ENCODE results near the gene TIMM21. TPM values are rescaled to one million over a fixed set of nuclear protein-coding genes. Genes with fewer than 3 reads are reported as not detected.

TIMM21 gene
- total and polyA plus RNA-seq, 2 of the 13 experiments (the other 11 are each of a cell fraction or from before 2014, with no cell fraction given) = 29.6 to 62.3 TPM

DNA sequence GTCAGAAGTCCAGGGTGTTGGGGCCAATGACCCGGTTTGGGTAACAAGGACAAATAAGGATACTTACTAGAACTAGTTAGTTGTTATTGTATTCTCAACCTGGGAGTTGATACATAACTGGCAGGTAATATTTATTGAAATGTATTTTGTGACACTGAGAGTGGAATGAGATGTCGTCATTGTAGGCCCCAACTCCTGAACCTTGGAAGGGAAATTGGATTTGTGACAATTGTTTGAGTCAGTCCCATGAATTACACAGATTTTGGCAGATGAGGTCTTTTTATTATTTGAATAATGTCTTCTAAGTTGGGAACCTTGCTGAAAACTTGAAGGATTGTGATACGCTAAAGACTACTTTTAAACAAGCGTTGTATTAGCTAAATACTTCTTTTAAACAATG lies 5.1 kb downstream of the TIMM21 start (continued):
- TF ChIP-seq, protein P1, sequence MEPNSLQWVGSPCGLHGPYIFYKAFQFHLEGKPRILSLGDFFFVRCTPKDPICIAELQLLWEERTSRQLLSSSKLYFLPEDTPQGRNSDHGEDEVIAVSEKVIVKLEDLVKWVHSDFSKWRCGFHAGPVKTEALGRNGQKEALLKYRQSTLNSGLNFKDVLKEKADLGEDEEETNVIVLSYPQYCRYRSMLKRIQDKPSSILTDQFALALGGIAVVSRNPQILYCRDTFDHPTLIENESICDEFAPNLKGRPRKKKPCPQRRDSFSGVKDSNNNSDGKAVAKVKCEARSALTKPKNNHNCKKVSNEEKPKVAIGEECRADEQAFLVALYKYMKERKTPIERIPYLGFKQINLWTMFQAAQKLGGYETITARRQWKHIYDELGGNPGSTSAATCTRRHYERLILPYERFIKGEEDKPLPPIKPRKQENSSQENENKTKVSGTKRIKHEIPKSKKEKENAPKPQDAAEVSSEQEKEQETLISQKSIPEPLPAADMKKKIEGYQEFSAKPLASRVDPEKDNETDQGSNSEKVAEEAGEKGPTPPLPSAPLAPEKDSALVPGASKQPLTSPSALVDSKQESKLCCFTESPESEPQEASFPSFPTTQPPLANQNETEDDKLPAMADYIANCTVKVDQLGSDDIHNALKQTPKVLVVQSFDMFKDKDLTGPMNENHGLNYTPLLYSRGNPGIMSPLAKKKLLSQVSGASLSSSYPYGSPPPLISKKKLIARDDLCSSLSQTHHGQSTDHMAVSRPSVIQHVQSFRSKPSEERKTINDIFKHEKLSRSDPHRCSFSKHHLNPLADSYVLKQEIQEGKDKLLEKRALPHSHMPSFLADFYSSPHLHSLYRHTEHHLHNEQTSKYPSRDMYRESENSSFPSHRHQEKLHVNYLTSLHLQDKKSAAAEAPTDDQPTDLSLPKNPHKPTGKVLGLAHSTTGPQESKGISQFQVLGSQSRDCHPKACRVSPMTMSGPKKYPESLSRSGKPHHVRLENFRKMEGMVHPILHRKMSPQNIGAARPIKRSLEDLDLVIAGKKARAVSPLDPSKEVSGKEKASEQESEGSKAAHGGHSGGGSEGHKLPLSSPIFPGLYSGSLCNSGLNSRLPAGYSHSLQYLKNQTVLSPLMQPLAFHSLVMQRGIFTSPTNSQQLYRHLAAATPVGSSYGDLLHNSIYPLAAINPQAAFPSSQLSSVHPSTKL (CRISPR knock-in tag; IDR thresholded peaks at IDR 0.05) = no peak

DNA sequence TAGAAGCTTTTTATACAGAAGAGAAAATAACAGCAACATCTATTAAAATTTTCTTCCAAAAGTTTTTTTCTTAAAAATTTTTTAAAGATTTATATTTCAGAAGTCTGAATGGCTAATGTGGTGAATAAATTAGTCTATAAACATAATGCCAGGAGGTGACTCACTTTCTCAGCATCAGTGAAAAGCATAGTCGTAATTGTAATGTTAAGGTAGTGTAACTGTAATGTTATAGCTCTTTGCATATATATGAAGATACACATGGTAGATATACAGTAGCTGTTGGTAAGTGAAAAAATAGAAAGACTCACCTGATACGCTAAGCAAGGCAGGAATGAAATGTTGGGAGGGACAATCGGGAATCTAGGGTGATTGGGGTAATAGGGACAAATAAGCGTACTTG lies 5.5 kb downstream of the TIMM21 start:
- peaks cover 23% of the 10 kb centered on the region for H3K4me1 ChIP-seq (ENCODE audit: insufficient read depth, low read length)
- ATAC-seq (no peak), DNase-seq (ENCODE audit: low spot score) (no peak), FAIRE-seq (no peak)
- no peaks in the 10 kb centered on the region for H4K20me1 ChIP-seq (ENCODE audit: insufficient read depth, low read length)
- H3K4me2 ChIP-seq (ENCODE audit: low read depth, low read length) = no peak overlapping the region
- H3K27ac ChIP-seq (ENCODE audit: extremely low read length, insufficient read depth, low read length) = no peak overlapping the region
- POLR2A ChIA-PET = no interaction called here
- TF ChIP-seq ZNF766 (CRISPR knock-in tag; IDR thresholded peaks at IDR 0.05; ENCODE audit: borderline replicate concordance) = no peak
- no peak for TF ChIP-seq KLF11 (CRISPR knock-in tag; IDR thresholded peaks at IDR 0.05)
- no peak for TF ChIP-seq ZFP36L2 (CRISPR knock-in tag; IDR thresholded peaks at IDR 0.05)
- TF ChIP-seq CCAR2 (optimal IDR thresholded peaks at IDR 0.05; ENCODE audit: low read depth, low read length) = no peak
- TF ChIP-seq ZBTB38 (CRISPR knock-in tag; IDR thresholded peaks at IDR 0.05) = no peak
- no peak for TF ChIP-seq ZNF569 (CRISPR knock-in tag; IDR thresholded peaks at IDR 0.05; ENCODE audit: borderline replicate concordance)
- no peak for TF ChIP-seq NR2F1 (CRISPR knock-in tag; IDR thresholded peaks at IDR 0.05)
- no peak for TF ChIP-seq ZNF225 (CRISPR knock-in tag; IDR thresholded peaks at IDR 0.05)
- no peak for TF ChIP-seq ARID2 (CRISPR knock-in tag; IDR thresholded peaks at IDR 0.05; ENCODE audit: borderline replicate concordance)
- no peak for TF ChIP-seq DNMT3B (CRISPR knock-in tag; conservative IDR thresholded peaks at IDR 0.05)
- no peak for TF ChIP-seq SETDB1 (CRISPR knock-in tag; IDR thresholded peaks at IDR 0.05; ENCODE audit: borderline replicate concordance)
- no peak for TF ChIP-seq SATB2 (CRISPR knock-in tag; IDR thresholded peaks at IDR 0.05)
- TF ChIP-seq, protein P2, sequence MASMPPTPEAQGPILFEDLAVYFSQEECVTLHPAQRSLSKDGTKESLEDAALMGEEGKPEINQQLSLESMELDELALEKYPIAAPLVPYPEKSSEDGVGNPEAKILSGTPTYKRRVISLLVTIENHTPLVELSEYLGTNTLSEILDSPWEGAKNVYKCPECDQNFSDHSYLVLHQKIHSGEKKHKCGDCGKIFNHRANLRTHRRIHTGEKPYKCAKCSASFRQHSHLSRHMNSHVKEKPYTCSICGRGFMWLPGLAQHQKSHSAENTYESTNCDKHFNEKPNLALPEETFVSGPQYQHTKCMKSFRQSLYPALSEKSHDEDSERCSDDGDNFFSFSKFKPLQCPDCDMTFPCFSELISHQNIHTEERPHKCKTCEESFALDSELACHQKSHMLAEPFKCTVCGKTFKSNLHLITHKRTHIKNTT (CRISPR knock-in tag; IDR thresholded peaks at IDR 0.05) = no peak
- TF ChIP-seq ZFYVE20 (CRISPR knock-in tag; IDR thresholded peaks at IDR 0.05; ENCODE audit: borderline replicate concordance, low read depth) = no peak
- no peak for TF ChIP-seq MTA3 (CRISPR knock-in tag; IDR thresholded peaks at IDR 0.05)
- TF ChIP-seq NFATC3 (CRISPR knock-in tag; IDR thresholded peaks at IDR 0.05) = no peak
- H2AFZ ChIP-seq (ENCODE audit: low read length) = no peak overlapping the region
- peaks cover 14 to 54% of the 10 kb centered on the region in 2 experiments for H3K36me3 ChIP-seq (replicated peaks in 1 of 2; ENCODE audit: control insufficient read depth in 1 of 2, insufficient read depth in 2 of 2, low read length in 2 of 2)
- no TSS peak for BruUV-seq (replicated peaks)
- no peak overlapping the region for H3K4me3 ChIP-seq (replicated peaks in 1 of 3; ENCODE audit: insufficient read depth in 1 of 3, low read depth in 2 of 3, low read length in 3 of 3)
- peaks cover 47% of the 10 kb centered on the region for H3K79me2 ChIP-seq (ENCODE audit: insufficient read depth, low read length)
- no peak overlapping the region for H3K9ac ChIP-seq (ENCODE audit: insufficient read depth, low read depth, low read length)
- intact Hi-C loops (cut with micrococcal nuclease; ENCODE audit: unreplicated experiment) = no loop called here
- H3K9me3 ChIP-seq (ENCODE audit: low read length) = no peaks in the 10 kb centered on the region
- no peaks in the 10 kb centered on the region; a peak in 1 of 5 replicates for H3K27me3 ChIP-seq (ENCODE audit: control insufficient read depth in 1 of 2, insufficient read depth in 2 of 2, low read length in 2 of 2)
- 98% methylated on average over 4 of the region's 4 CpGs for WGBS (ENCODE audit: low lambda C conversion rate)
- CTCF ChIA-PET (ENCODE audit: low intra/inter-chr PET ratio, low total read pairs) = no interaction called here
- in situ Hi-C loops (cut with HindIII; ENCODE audit: extremely low pct_ligation_motif_present, low pct_unique_long_range_greater_than_20kb) = no loop called here

Data from HepG2 (cell line).